NCI-H1048 (cell line): ENCODE measurements around the gene CRNN.

Experiments
- DNase-seq: peaks from one replicate; lab custom pipeline; 2025; lab: John Stamatoyannopoulos, UW

Gene CRNN

DNA sequence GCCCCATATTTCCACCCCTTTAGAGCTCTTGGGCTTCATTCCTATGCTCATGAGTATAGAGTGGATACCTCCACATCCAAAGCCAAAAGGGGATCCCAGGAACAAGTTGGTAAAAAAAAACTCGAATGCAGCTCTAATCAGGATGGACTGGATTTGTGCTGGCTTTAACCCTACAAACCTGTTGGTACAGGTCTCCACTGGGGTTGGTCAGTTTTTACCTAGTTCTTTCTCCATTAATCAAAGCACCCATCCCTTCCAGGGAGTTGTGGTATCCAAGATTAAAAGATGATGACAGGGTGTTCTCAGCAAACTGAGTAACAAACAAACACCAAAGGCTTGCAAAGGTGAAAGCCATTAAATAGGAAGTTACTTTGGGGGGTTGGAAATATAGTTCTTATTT, 5.9 kb upstream of the CRNN start:
- DNase-seq: no peak

GRCh38 chr1:152415454-152416227, 1.6 kb upstream of the CRNN start:
- DNase-seq: no peak

- DNase-seq: no peak
Observed at GRCh38 chr1:152412756-152413155, 1.3 kb downstream of the CRNN start.

DNA sequence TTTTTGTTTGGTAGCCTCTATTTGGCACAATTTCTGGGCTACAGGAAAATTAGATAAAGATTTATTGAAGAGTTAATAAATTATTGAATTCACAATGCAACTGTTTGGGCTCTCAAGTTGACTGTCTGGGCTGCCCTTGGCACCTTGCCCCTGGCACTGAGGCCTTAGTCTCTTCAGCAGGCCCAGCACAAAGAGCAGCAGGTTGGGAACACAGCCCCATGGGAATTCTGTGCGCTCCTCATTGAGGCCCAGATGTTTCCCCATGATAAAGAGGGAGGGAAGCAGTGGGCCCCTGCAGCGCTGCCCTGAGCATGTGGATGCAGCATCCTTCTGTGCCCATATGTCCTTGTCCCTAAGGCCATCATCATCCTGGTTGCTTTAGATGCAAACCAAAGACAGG, 2.9 kb downstream of the CRNN start:
- DNase-seq: no peak

DNA sequence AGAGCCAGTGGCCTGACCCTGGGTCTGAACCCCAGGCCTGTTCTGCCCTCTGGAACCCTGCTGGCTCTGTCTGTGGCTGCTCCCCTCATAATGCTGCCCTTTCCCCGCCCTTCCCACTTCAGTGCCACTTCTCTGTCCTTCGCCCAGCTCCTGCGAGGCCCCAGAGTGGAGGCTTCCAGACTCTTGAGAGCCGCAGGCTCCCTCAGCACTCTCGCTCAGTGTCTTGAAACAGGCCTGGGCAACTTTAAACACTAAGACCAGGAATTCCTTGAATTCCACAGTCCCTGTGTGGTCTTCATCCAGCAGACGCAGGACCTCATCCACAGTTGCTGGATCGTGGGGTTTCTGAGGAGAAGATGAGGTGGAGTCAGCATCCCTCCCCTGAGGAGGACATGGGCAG, 3.5 kb downstream of the CRNN start:
- DNase-seq: no peak

DNA sequence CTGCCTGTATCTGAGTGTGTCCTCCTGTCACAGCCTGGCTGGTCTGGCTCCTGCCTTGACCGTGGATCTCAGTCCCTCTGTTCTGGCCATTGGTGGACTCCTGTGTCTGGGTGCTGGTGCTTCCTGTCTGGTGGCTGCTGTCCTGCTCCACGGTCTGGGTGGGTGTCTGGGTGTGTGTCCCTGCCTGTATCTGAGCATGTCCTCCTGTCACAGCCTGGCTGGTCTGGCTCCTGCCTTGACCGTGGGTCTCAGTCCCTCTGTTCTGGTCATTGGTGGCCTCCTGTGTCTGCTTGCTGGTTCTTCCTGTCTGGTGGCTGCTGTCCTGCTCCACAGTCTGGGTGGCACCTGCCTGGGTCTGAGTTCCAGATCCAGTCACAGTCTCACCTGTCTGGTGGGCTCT, 4.0 kb downstream of the CRNN start:
- no peak for DNase-seq

DNA sequence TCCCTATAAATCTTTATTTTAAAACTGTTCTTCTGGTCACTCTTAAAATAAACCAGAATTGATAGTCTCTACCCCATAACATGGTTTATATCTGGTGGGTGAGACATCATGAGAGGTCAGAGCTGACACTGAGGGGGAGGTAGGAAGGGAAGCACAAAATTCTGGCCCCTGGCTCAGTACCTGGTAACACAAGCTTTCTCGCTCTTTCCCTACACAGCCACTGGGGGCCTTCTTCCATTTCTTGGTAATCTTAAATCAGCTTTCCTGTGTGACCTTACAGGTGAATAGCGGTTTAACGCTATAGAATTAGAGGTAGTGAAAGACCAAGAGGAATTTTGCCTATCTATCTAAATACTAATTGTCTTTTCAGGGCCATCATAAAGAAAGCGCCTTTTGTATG, 5.4 kb downstream of the CRNN start:
- DNase-seq: no peak

DNA sequence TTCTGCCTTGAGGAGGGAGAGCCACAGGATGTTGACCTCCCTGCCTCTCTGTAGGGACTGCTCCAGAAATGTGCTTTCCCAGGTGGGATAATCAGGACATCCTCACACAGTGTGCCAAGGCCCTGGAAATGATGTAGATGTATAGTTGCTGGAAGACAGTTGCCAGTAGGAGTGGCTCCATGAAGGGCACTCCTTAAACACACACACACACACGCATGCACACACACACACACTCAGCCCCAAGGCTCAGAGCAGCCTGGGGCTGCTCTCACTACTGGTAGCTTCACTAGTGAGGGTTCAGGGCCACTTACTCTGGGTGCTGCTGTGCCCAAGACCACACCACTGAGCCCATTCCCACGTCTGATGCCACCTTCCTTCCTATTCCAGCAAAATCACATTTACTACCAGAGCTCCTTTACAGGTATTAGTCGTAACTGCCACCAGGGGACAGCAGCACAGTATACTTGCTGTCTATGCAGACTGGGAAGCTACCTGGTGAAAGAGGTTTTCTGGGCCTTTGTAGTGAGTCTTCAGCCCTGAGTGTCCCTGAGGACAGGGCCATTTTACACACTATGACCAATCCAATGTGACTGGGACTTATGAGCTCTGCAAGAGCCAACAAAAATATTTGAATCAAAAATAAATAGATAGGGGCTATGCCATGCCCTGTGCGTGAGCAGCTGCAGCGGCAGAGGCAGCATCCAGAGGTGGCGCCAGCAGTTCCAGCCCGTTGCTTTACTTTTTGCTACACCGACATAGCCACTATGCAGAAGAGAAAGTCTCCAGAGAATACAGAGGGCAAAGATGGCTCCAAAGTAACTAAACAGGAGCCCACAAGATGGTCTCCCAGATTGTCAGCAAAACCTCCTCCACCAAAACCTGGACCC, 15.0 kb downstream of the CRNN start:
- DNase-seq: no peak

DNA sequence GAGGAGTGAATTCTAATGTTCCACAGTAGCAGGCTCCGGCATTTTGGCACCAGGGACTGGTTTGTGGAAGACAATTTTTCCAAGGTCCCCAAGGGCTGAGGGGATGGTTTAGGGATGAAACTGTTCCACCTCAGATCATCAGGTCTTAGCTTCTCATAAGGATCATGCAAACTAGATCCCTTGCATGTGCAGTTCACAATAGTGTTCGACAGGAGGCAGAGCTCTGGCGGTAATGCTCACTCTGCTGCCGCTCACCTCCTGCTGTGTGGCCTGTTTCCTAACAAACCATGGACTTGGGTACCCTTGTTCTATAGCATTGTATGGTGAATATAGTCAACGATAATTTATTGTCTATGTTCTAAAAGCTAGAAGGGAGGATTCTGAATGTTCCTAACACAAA, 16.6 kb downstream of the CRNN start:
- no peak for DNase-seq

DNA sequence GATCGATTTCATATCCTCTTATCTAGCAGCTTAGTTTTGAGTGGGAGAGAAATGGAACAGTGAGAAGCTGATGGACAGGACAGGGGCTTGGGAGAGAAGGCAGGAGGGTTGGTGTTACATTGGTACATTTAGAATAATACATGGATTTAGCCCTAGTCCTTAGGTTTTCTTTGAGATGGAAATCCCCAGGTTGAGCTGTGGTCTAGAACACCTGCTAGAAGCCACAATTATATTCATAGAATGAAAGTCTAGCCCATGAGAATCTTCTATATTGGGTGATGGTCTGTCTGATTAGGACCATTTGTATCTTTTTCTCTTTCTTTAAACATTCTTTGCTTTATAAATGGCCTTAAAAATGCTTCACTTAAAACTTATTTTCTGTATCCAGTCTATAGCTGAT, 19.9 kb downstream of the CRNN start:
- DNase-seq: no peak

DNA sequence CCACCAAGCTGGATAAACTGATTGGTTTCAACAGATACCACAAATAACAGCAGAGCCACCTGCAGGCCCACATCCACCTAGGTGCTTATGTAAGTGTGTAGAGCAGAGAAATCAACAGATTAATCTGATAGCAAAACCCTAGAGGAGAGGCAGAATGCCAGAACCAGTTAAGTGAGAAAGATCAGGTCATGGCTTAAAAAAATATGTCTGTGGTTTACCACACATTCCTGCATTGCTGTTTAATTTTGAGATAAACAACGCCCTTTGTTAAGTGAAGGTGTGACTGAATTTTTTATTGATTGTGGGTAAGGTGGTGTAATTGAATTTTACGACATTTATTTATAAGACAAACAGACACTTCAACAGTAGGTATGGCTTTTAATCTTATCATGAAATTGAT, 21.2 kb downstream of the CRNN start:
- DNase-seq: peak; percentile 28

DNA sequence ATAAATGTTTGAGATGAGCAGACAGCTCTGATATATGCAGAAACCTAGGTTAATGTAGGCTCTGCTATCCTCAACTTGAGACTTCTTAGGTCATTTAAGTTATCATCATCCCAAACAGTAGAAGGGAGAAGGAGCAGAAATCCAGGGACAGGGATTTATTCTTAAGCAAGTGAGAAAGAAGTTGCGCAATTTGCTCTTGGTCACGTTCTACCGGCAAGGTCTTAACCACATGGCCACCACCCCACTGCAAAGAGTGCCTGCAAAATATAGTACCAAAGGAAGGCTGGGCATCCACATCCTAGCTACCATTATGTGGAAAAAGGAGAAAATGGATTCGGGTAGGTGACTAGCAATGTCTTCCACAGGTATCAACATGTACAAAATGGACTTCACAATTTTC, 25.2 kb downstream of the CRNN start:
- DNase-seq: no peak

DNA sequence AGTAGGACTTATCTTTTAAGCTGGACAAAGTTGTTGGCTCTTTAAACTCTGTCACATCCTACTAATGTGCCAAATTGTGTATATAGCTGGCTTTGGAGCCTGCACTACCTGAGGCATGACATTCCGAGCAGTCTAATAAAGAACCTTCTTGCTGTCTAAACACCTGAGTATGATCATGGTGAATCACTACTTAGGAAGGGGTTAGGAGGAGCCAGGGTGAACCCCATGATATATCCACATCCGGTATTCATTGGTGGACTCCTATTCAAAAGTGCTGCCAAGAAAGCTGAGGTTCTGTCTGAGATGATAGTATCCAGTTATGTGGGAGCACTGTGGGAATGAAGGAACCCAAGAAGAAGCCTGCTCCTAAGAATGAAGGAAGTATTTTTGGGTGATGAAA, 27.1 kb downstream of the CRNN start:
- DNase-seq: no peak

DNA sequence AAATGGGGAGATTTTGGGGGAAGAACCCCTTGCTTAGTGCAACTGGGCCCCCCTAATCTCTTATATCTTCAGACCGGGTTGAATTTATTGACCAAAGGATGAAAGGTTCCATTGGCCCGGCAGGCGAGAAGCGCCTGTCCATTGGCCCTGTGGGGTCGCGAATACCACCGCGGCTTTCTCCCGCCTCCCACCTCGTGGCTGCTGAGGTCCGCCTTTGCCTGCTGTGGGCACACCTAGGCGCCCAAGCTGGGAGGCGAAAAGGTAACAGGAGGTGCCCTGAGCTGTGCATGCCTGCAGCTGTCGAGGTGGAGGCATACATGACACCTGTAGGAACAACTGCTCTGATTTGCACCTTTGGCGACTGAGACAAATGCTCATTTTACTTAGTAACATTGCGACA, 33.1 kb downstream of the CRNN start:
- DNase-seq: no peak

DNA sequence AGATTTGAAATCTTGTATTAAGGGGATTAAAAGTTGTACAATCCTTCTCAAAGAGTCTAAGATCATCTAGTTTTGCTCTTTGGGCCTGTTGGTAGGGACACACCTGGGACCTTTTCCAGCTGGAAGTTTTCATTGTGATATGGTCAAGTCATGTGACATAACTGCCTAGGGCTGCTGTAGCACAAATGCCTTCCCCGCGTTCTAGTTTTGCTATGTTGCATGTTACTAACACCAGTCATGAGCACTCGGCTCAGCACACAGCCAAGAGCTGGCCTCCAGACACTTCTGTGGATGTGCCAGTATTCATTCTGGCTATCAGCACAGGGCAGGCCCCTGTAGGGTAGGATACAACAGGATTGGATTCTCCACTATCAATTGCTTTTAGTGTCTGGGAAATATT, 39.6 kb downstream of the CRNN start:
- DNase-seq: no peak

- no peak for DNase-seq
Observed at GRCh38 chr1:152372672-152373071, 41.4 kb downstream of the CRNN start.

DNA sequence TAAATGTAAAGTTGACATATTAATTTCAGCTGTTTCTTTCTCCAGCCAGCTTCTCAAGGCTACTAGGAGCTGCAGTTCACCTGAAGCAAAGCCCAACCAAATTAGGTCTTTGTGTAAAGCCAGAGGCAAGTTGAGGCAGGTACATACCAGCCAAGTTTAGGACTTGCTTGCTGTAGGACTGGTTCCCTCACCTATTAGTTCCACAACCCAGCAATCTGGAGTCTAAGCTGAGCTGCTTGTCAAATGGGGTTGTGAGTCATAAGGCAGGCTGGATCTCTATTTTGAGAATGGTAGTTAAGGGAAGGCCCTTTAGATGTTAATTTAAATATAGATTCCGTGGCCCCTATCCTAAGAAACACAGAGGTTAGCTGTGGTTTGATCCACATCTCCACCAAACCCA, 46.6 kb downstream of the CRNN start:
- no peak for DNase-seq

GRCh38 chr1:152359906-152360305, 54.2 kb downstream of the CRNN start, which contains the start of gene FLG2:
Gene FLG2, minus strand, starts transcription at chr1:152360006. Its CDS starts 1,122 bp downstream, at chr1:152358884.
- no peak for DNase-seq
